Activated CD4-positive, CD25-positive, alpha-beta regulatory T cell treated with anti-CD3 and anti-CD28 coated beads, Interleukin-2, amount 50 U/mL, for 72 hours (primary cell): Measurements from ENCODE around the gene CCDC74A.
"Not testable (repeated sequence)": the region's sequence is repeated elsewhere in the genome, so short reads cannot be mapped to it uniquely, and the experiment has no call there.

Source experiments
- DNase-seq: peaks from one replicate; pipeline ENCODE4 v3.0.0; 2021

CCDC74A gene

GRCh38 chr2:131529864-131530445 is 2.3 kb downstream of the CCDC74A start:
- DNase-seq: not testable (repeated sequence)

- DNase-seq: peak; percentile 28
Observed at GRCh38 chr2:131530626-131531344, 3.1 kb downstream of the CCDC74A start.

DNA sequence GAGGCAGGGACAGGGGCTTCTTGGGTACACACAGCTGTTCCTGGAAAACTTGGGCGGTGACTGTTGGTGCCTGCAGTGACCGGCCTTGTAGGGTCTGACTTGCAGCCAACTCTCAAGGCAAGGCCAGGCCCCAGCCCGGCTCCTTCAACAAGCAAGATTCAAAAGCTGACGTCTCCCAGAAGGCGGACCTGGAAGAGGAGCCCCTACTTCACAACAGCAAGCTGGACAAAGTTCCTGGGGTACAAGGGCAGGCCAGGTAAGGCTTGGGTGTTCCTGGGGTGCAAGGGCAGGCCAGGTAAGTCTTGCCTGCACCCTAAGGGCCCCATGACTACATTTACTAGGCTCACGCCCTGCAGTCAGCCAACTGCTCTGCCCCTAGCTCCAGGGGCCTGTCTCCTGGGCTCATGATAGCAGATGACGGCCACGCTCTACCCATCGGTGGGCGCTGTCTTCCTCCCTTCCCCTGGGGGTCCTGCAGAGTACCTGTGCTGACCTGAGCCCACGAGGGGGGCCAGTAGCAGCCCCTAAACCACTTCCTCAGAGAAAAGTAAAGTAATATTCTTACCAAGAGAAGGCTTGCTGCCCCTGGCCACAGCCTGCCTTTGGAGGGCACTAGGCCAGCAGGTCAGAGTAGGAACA is 4.0 kb downstream of the CCDC74A start:
- DNase-seq: not testable (repeated sequence)

GRCh38 chr2:131532723-131533608 is 5.3 kb downstream of the CCDC74A start:
- peak; percentile 16 for DNase-seq

DNA sequence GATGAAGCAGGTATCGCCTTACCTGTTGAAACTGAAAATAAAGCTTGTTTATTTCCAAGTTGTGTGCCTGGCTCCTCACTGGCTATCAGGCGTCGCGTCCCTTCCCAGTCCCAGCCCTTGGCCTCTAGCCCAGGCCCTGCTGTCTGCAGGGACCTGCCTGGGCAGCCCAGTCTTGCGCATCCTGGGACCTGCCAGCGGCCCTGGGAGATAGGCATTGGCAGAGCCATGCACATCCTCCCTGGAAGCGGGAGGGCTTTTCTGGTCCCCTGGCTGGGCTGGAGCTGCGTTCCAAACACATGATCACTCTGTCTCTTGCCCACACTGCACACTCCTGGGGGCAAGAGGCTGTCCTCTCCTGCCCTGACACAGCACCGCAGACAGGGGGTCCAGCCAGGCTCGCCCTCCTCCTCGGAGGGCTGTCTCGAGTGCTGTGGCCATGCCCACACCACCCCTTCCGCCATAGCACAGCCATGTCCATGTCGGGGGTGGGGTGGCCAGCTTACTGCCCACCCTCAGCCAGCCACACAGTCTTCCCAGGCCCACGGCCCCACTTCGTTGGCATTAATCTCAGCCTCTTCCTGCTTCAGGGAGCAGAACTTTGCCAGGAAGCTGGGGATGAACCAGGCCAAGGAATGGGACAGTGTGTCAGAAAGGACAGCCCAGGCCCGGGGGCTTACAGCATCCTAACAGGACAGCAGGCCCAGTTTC is 6.1 kb downstream of the CCDC74A start:
- DNase-seq: peak; percentile 25

DNA sequence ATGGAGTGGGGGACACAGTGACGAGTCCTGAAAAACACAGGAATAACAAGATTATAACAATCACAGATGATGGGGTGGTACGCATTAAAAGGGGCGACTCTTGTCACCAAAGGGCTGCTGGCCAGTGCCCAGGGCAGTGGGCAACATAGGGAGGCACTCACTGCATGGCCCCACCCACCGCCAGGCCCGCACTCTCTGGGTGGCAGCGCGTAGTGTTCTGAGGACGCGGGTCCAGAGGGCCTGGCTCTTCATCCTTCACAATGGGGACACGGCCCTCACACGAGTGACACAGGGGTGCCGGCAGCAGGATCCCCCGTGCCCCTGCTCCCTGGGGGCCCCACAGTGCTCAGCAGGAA is 6.6 kb downstream of the CCDC74A start:
- peak; percentile 18 for DNase-seq

GRCh38 chr2:131534965-131535364 is 7.3 kb downstream of the CCDC74A start:
- peak; percentile 25 for DNase-seq

GRCh38 chr2:131535526-131535925 is 7.8 kb downstream of the CCDC74A start:
- DNase-seq: peak; percentile 24

DNA sequence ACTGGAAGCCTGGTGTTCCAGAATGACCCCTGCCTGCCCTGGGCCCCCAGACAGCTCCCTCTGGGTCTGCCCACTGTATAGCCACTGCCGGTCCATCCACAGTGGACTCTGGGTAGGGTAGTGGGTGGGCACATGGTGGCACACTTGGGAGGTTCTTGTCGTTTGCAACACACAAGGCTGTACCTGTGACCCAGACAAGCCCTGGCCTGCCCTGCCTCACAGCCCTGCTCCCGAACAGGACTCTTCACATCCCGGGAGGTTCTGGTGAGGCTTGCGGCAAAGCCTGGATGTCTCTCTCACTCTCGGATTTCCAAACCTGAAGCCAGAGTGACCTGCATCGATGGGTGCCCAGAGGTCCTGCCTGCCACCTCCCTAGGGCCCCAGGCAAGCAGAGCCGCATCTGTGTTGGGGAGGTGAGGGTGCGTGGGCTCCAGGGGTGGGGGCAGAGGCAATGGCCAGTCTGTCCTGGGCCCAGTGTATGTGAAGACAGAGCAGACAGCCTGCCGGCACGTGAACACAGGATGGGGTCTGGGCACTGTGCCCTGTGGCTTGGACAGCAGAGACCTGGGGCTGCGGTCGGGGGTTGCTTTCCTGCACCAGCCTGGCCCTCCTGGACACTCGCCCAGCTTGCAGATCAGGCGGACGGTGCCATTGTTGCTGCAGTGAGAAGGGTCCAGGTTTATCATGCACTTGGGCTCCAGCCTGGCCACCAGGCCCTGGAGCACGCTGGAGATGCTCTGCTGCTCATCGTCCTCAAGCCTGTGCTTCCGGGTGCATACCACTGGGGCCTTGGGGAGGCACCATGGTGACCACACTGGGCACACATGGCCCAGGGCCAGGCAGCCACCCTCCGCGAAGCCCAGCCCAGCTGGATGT is 8.5 kb downstream of the CCDC74A start:
- peak; percentile 13 for DNase-seq

- not testable (repeated sequence) for DNase-seq
Observed at GRCh38 chr2:131536841-131537240, 9.2 kb downstream of the CCDC74A start.

- not testable (repeated sequence) for DNase-seq
Observed at GRCh38 chr2:131538856-131539255, 11.2 kb downstream of the CCDC74A start.

- DNase-seq: no peak
Observed at GRCh38 chr2:131542438-131543384, 15.0 kb downstream of the CCDC74A start.

DNA sequence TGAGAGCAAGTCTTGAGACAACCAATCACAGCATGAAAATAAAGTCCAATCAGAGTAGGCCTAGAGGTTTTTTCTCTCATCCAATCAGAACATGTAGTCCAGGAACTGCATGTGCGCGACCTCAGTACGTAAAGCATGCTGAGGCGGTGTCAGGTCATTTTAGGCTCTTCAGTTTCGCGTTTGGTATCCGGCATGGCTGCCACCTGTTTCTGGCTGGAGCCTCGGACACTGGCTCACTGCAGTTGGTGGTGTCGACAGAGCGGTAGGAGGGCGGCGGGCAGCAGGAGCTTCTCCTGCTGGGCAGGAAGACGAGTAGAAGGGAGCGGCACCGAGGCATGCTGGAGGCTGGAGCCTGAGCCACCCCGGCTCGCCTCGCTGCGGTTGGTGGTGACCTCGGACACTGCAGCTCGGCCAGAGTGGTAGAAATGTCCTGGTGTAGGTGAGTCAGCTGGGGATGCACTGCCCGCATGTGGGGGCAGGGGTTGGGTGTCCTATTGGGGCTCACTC is 15.8 kb downstream of the CCDC74A start:
- no peak for DNase-seq

GRCh38 chr2:131544006-131544812 is 16.5 kb downstream of the CCDC74A start:
- DNase-seq: not testable (repeated sequence)

DNA sequence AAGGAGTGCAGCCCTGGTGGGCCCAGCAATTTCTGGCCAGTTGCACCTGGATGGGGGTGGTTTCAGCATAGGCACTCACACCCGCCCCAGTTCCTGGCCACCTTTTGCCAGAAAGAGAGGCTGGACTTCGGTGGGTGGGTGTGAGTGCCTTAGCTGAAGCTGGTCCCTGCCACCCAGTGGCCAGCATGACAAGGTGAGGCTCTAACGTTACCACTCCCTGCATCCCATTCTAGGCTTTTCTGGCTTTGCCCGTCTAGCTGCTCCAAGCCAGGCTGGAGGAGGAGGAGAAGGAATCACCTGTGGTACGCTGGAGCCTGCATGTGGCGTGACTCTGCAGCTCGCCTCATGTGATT is 17.1 kb downstream of the CCDC74A start:
- DNase-seq: not testable (repeated sequence)

DNA sequence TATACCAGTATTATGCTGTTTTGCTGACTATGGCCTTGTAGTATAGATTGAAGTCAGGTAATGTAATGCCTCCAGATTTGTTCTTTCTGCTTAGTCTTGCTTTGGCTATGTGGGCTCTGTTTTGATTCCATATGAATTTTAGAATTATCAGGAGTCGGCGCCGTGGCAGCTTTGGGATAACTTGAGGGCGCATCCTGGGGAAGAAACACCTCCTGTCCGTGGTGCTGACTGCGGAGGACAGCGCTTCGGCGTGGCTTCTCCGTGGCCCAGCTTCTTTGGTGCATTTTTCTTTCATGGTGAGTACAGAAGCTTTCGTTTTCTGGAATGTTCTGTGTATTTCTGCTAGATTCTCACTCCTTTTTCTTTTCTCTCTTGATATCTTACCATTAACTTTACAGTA is 25.2 kb downstream of the CCDC74A start:
- DNase-seq: no peak

DNA sequence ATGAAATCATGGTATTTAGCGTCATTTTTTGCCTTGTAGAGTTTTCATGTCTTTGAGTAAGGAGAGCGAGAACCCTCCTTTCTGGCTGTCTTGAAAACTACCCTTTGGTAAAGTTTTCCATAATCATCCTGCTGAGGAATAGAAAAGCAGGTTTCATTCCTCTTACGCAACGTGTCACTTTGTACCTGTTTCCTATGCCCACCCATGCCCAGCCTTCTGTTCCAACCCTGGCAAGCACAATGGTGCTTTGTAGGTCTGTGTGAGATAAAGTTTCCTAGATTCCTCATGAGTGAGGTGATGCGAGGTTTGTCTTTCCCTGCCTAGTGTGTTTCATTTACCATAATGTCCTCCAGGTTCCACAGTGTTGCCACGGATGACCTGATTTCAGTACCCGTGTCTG is 29.3 kb downstream of the CCDC74A start:
- no peak for DNase-seq

DNA sequence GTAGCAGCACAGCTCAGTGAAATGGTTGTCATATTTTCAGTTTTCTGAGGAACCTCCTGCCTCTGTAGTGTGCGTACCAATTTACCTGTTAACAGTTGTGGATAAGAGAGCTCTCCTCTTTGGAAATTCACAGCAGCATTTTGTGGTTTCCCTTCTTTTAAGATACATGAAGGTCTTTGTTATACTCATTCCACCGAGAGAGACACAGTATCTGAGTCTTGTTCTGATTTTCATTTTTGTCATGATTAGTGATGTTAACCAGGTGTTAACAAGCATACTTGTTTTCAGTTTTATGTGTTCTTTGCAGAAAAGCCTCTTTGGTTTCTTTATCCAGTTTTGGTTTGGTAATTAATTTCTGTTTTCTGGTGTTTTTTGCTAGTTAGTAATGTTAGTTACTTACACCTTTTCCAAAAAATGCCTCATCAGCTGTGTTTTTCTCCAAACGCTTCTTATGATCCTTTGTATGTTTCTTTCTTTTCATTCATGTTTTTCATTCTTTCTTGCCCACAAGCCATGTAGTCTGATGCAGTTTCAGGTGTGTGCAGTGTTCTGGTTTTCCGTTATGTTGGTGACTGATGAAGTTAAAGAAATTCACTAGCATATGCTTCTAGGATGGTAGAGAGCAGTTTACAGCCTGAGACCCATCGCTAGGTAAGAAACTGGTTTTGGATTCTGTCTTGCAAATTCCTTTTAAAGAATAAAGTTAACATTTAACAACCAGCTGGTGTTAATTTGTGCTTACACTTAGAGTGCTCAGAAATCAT is 30.1 kb downstream of the CCDC74A start:
- no peak for DNase-seq

DNA sequence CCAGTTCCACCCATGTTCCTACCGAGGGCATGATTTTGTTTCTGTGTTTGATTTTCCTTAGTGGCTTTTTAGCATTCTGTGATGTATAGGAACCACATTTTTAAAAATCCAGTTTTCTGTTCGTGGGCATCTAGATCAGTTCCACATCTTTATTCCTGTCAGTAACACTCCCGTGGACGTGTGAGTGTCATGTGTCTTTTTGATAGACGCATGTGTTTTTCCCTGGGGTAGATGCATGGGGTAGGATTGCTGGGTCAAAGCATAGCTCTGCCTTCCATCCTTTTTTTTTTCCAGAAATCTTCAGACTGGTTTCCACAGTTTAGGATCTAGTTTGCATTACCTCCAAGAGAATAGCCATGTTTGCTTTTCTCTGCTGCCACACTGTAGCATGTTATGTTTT is 38.7 kb downstream of the CCDC74A start:
- DNase-seq: no peak
